Immature natural killer cell (primary cell): Measurements from ENCODE around the gene MMP13. TPM values are rescaled to one million over a fixed set of nuclear protein-coding genes. Genes with fewer than 3 reads are reported as not detected.

ENCODE experiments used
- DNase-seq, 3 donors: peaks; one replicate each; pipeline ENCODE4 v3.0.0; 2022; ENCODE audit warnings: mixed read lengths in 1 of 3
- H3K27ac Mint-ChIP-seq, 6 donors: one replicate each; pipeline ENCODE4 v1.8.0; 2020; ENCODE audit warnings: mixed read lengths in 6 of 6, mild to moderate bottlenecking in 5 of 6, inconsistent platforms in 4 of 6, moderate library complexity in 3 of 6
- H3K27me3 Mint-ChIP-seq, 3 donors: one replicate each; pipeline ENCODE4 v1.8.0; 2020 to 2021; ENCODE audit warnings: low read depth in 3 of 3, mild to moderate bottlenecking in 3 of 3, mixed read lengths in 3 of 3, moderate library complexity in 3 of 3, inconsistent platforms in 1 of 3
- H3K36me3 Mint-ChIP-seq, 3 donors: one replicate each; pipeline ENCODE4 v1.8.0; 2020; ENCODE audit warnings: mixed read lengths in 3 of 3, inconsistent platforms in 2 of 3, mild to moderate bottlenecking in 2 of 3
- H3K4me1 Mint-ChIP-seq, 2 donors: one replicate each; pipeline ENCODE4 v1.8.0; 2020; ENCODE audit warnings: inconsistent platforms in 2 of 2, mild to moderate bottlenecking in 2 of 2, mixed read lengths in 2 of 2, moderate library complexity in 1 of 2
- H3K4me3 Mint-ChIP-seq, 5 donors: one replicate each; pipeline ENCODE4 v1.8.0; 2020; ENCODE audit warnings: mild to moderate bottlenecking in 5 of 5, mixed read lengths in 5 of 5, inconsistent platforms in 3 of 5, moderate library complexity in 3 of 5
- H3K9me3 Mint-ChIP-seq, 6 donors: one replicate each; pipeline ENCODE4 v1.8.0; 2020; ENCODE audit warnings: mild to moderate bottlenecking in 6 of 6, mixed read lengths in 6 of 6, inconsistent platforms in 4 of 6, moderate library complexity in 3 of 6
- polyA plus RNA-seq, 3 donors: library from polyadenylated mRNA; unstranded; fragments of 300-500 nt; fragmentation: Illumina TruSeq; gene quantifications; one replicate each; pipeline ENCODE4 v1.2.3, GENCODE V29; 2021

The MMP13 gene
- polyA plus RNA-seq, 3 donors from 2014 or later: not detected

GRCh38 chr11:102967497-102967896, 12.0 kb upstream of the MMP13 start:
- Mint-ChIP-seq H3K27ac (no peak overlapping the region), H3K27me3 (peaks cover 2 to 3% (median 2%) of the 10 kb centered on the region in 3 donors), H3K36me3 (no peaks in the 10 kb centered on the region), H3K4me1 (no peaks in the 10 kb centered on the region), H3K9me3 (peaks cover 0 to 6% (median 0%) of the 10 kb centered on the region in 6 donors), H3K4me3 (no peak overlapping the region)
- DNase-seq: no peak

GRCh38 chr11:102966011-102966410, 10.5 kb upstream of the MMP13 start:
- Mint-ChIP-seq H3K9me3 (peaks cover 0 to 6% (median under 1%) of the 10 kb centered on the region in 6 donors), H3K27me3 (peaks cover 1 to 2% (median 2%) of the 10 kb centered on the region in 3 donors), H3K27ac (no peak overlapping the region), H3K4me1 (no peaks in the 10 kb centered on the region), H3K4me3 (no peak overlapping the region), H3K36me3 (no peaks in the 10 kb centered on the region)
- DNase-seq: no peak

- no peak for DNase-seq
- no peaks in the 10 kb centered on the region for H3K36me3 Mint-ChIP-seq
- no peak overlapping the region for H3K27ac Mint-ChIP-seq
- H3K27me3 Mint-ChIP-seq: peaks cover 2 to 3% (median 2%) of the 10 kb centered on the region in 3 donors
- no peaks in the 10 kb centered on the region for H3K4me1 Mint-ChIP-seq
- H3K9me3 Mint-ChIP-seq: peaks cover 0 to 6% (median under 1%) of the 10 kb centered on the region in 6 donors
- no peak overlapping the region for H3K4me3 Mint-ChIP-seq
Measured at GRCh38 chr11:102964867-102965266, 9.3 kb upstream of the MMP13 start.

GRCh38 chr11:102957953-102958352, 2.4 kb upstream of the MMP13 start:
- Mint-ChIP-seq H3K4me1 (no peaks in the 10 kb centered on the region), H3K4me3 (no peak overlapping the region)

GRCh38 chr11:102950622-102951081, 4.9 kb downstream of the MMP13 start:
- H3K27ac Mint-ChIP-seq: no peak overlapping the region
- peaks cover 0 to 1% (median 0%) of the 10 kb centered on the region in 6 donors for H3K9me3 Mint-ChIP-seq
- H3K27me3 Mint-ChIP-seq: peaks cover 0 to 5% (median 3%) of the 10 kb centered on the region in 3 donors
- H3K4me3 Mint-ChIP-seq: no peak overlapping the region
- DNase-seq: no peak
- H3K4me1 Mint-ChIP-seq: no peaks in the 10 kb centered on the region
- no peaks in the 10 kb centered on the region for H3K36me3 Mint-ChIP-seq

More at GRCh38 chr11:102957953-102958352, 2.4 kb upstream of the MMP13 start:
- H3K9me3 Mint-ChIP-seq: peaks cover 0 to 3% (median 0%) of the 10 kb centered on the region in 6 donors
- no peak overlapping the region for H3K27ac Mint-ChIP-seq
- no peak for DNase-seq
- H3K27me3 Mint-ChIP-seq: peaks cover 1 to 6% (median 4%) of the 10 kb centered on the region in 3 donors
- H3K36me3 Mint-ChIP-seq: no peaks in the 10 kb centered on the region

- H3K9me3 Mint-ChIP-seq: no peaks in the 10 kb centered on the region
- no peak overlapping the region for H3K4me3 Mint-ChIP-seq
- no peak overlapping the region for H3K27ac Mint-ChIP-seq
- no peaks in the 10 kb centered on the region for H3K4me1 Mint-ChIP-seq
- peaks cover 0 to 3% (median 3%) of the 10 kb centered on the region in 3 donors for H3K27me3 Mint-ChIP-seq
- no peak for DNase-seq
- no peaks in the 10 kb centered on the region for H3K36me3 Mint-ChIP-seq
Measured at GRCh38 chr11:102946237-102946636, 9.3 kb downstream of the MMP13 start.

GRCh38 chr11:102940714-102941588, 14.6 kb downstream of the MMP13 start:
- Mint-ChIP-seq H3K27me3 (peaks cover 0 to 3% (median 0%) of the 10 kb centered on the region in 3 donors), H3K4me1 (no peaks in the 10 kb centered on the region), H3K4me3 (no peak overlapping the region), H3K9me3 (no peaks in the 10 kb centered on the region), H3K36me3 (no peaks in the 10 kb centered on the region), H3K27ac (no peak overlapping the region)
- peak in 2 of 3 donors; percentile 9 to 17 for DNase-seq

- H3K36me3 Mint-ChIP-seq: peaks cover 0 to 3% (median 0%) of the 10 kb centered on the region in 3 donors
- H3K4me3 Mint-ChIP-seq: no peak overlapping the region
- H3K4me1 Mint-ChIP-seq: no peaks in the 10 kb centered on the region
- no peak for DNase-seq
- H3K9me3 Mint-ChIP-seq: no peaks in the 10 kb centered on the region
- no peak overlapping the region for H3K27ac Mint-ChIP-seq
- H3K27me3 Mint-ChIP-seq: peaks cover 0 to 8% (median 2%) of the 10 kb centered on the region in 3 donors
Measured at GRCh38 chr11:102936864-102937509, 18.5 kb downstream of the MMP13 start.

- H3K9me3 Mint-ChIP-seq: no peaks in the 10 kb centered on the region
- H3K4me1 Mint-ChIP-seq: no peaks in the 10 kb centered on the region
- no peak overlapping the region for H3K27ac Mint-ChIP-seq
- DNase-seq: no peak
- H3K36me3 Mint-ChIP-seq: peaks cover 0 to 3% (median 0%) of the 10 kb centered on the region in 3 donors
- H3K27me3 Mint-ChIP-seq: peaks cover 0 to 5% (median 2%) of the 10 kb centered on the region in 3 donors
- H3K4me3 Mint-ChIP-seq: no peak overlapping the region
Measured at GRCh38 chr11:102935514-102935913, 20.0 kb downstream of the MMP13 start.

- Mint-ChIP-seq H3K36me3 (peaks cover 0 to 3% (median 0%) of the 10 kb centered on the region in 3 donors), H3K9me3 (no peaks in the 10 kb centered on the region), H3K27ac (no peak overlapping the region), H3K4me3 (no peak overlapping the region), H3K27me3 (peaks cover 0 to 5% (median 2%) of the 10 kb centered on the region in 3 donors), H3K4me1 (no peaks in the 10 kb centered on the region)
- no peak for DNase-seq
Measured at GRCh38 chr11:102934735-102935134, 20.8 kb downstream of the MMP13 start.

GRCh38 chr11:102933627-102934026, 21.9 kb downstream of the MMP13 start:
- no peaks in the 10 kb centered on the region for H3K9me3 Mint-ChIP-seq
- H3K36me3 Mint-ChIP-seq: peaks cover 0 to 3% (median 0%) of the 10 kb centered on the region in 3 donors
- no peaks in the 10 kb centered on the region for H3K4me1 Mint-ChIP-seq
- no peak overlapping the region for H3K27ac Mint-ChIP-seq
- H3K27me3 Mint-ChIP-seq: peaks cover 0 to 5% (median 2%) of the 10 kb centered on the region in 3 donors
- no peak overlapping the region for H3K4me3 Mint-ChIP-seq
- DNase-seq: no peak

- peaks cover 0 to 3% (median 0%) of the 10 kb centered on the region in 3 donors for H3K36me3 Mint-ChIP-seq
- no peaks in the 10 kb centered on the region for H3K9me3 Mint-ChIP-seq
- DNase-seq: no peak
- H3K27ac Mint-ChIP-seq: no peak overlapping the region
- H3K27me3 Mint-ChIP-seq: peaks cover 0 to 5% (median 2%) of the 10 kb centered on the region in 3 donors
- H3K4me1 Mint-ChIP-seq: no peaks in the 10 kb centered on the region
- H3K4me3 Mint-ChIP-seq: no peak overlapping the region
Measured at GRCh38 chr11:102932678-102933077, 22.9 kb downstream of the MMP13 start.

- H3K36me3 Mint-ChIP-seq: peaks cover 0 to under 1% (median 0%) of the 10 kb centered on the region in 3 donors
- H3K4me3 Mint-ChIP-seq: no peak overlapping the region
- no peak overlapping the region for H3K27ac Mint-ChIP-seq
- peaks cover 0 to 4% (median 0%) of the 10 kb centered on the region in 3 donors for H3K27me3 Mint-ChIP-seq
- no peaks in the 10 kb centered on the region for H3K4me1 Mint-ChIP-seq
- H3K9me3 Mint-ChIP-seq: no peaks in the 10 kb centered on the region
- no peak for DNase-seq
Measured at GRCh38 chr11:102930451-102930850, 25.1 kb downstream of the MMP13 start.

GRCh38 chr11:102929972-102930371, 25.6 kb downstream of the MMP13 start:
- H3K27me3 Mint-ChIP-seq: peaks cover 0 to 2% (median 0%) of the 10 kb centered on the region in 3 donors
- H3K9me3 Mint-ChIP-seq: no peaks in the 10 kb centered on the region
- no peak for DNase-seq
- H3K36me3 Mint-ChIP-seq: no peaks in the 10 kb centered on the region
- no peak overlapping the region for H3K27ac Mint-ChIP-seq
- H3K4me3 Mint-ChIP-seq: no peak overlapping the region
- no peaks in the 10 kb centered on the region for H3K4me1 Mint-ChIP-seq
